KG1 (cell line): Measurements from ENCODE around the gene NAA35.
"Not testable (repeated sequence)": the region's sequence is repeated elsewhere in the genome, so short reads cannot be mapped to it uniquely, and the experiment has no call there.

ENCODE experiments used
- DNase-seq: peaks from one replicate; lab custom pipeline; 2025; lab: John Stamatoyannopoulos, UW

NAA35 gene

DNA sequence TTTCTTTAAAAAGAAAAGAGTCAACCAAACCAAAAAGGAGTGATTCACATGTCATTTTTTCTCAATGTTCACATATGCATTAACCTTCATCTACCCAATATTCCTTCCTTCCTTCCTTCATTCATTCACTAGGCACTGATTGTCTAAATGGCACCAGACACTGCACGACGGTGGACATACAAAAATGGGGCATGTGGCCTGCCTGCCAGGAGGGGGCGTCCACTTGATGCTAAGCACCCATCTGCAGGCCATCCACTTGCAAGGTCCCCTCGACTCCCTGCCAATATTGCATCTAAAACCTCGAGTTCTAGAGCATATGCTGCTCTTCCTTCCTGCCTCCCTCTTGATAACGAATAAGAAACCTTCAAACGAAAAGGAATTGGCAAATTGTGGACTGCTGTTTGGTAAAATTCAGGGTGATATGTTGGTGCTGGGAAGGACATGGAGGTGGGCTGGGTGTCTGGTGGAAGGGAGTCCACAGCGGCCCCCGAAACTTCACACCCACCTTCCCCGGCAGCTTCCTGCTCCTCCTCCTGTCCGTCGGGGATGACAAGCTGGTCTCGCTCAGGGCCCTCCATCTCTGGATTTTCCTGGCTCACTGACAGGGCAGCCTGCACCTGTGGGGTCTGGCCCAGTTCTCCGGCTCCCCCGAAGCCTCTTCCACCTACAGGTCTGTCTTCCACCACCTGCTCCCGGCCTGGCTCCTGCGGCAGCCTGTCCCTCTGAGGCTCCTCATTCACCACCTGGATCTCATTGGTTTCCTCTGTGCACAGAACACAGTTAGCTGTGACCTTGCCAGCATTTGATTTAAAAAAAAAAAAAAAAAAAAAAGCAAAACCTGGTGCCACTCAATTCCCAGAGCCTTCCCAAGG is 94.2 kb downstream of the NAA35 start:
- no peak for DNase-seq

DNA sequence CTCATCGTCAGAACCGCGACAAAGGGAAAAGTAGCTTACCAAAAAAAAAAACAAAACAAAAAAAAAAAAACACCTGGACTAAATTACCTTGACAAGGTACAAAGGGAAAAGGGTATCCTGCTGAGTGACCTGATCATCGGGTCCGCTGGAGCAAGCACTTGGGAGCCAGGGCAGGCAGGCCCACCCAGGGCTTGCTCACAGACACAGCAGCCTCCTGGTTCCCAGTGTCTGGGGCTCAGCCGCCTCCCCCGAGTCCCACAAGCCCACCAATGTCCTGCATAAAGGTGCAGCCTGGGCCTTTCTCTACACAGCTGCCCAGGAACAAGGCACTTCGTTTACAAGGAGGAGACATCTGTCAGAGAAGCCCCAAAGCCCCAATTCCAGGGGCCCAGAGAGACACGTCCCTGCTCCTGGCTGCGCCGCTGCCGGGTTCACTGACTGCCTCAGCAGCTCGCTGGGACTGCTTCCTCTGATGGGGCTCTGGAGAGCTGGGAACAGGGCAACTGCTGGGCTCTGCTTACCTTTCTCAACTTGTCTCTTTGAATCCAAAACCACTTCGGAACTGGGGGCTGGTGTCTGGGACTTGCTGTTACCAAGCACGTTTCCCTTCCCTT is 95.0 kb downstream of the NAA35 start:
- DNase-seq, result no peak

DNA sequence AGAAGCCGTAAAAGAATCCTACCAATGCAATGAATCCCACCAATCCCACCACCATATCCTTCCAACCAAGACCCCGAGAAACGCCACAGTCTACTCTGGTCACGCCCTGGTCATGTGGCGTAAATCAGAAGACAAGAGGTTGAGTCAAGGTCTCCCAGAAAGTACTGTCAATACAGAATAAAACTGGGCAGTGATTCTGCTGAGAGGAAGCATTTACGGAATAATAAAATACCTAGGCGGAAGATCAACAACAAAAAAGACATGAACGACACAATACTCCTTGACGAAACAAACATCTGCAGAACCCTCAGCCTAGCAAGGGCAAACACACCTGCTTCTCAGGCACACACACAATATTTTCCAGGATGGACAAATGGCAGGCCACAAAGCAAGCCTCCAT is 95.6 kb downstream of the NAA35 start:
- no peak for DNase-seq

DNA sequence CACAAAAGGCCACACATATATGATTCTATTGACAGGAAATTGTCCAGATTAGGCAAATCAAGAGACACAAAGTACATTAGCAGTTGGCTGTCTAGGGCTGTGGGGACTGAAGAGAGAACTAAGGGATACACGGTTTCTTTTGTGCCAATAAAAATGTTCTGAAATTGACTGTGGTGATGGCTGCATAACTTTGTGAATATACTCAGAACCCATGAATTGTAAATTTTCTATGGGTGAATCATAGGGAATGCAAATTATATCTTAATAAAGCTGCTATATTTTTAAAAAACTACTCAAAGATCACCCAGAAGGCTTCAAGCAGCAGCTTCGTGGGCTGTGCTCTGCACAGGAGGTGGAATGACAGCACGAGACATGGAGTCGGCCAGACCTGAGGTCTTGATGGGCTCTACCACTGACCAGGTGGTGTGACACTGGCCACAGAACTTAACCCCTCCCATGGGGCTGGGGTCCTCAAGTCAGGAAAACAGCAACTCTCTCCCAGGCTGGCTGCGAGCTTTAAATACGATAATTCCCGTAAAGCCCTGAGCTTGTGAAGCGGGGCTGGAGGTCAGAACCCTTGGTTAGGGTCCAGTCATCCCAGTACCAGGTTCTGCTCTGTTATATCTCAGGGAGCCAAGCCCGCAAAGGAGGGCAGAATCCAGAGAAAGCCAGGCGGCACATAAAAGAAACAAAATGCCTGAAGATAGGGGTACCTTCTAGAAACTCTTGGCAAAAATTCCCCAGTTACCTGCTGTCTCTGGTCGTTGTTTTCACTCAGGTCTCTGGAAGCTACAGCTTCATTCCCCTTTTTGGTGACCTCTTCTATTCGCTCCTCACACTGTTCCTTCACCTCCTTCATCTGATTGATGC is 99.3 kb downstream of the NAA35 start:
- no peak for DNase-seq

DNA sequence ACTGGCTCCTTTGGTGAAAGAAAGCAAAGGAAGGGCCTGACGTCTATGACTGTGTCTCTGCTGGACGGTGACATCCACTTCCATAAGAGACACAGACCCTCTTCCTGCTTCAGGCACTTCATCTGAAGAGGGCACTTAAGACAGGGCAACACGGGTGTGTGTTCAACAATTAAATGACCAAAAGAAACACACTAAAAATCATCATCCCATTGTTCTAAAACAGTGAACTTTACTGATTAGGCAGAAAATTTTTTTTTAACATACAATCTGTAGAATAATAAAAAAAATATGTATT is 99.9 kb downstream of the NAA35 start:
- no peak for DNase-seq

DNA sequence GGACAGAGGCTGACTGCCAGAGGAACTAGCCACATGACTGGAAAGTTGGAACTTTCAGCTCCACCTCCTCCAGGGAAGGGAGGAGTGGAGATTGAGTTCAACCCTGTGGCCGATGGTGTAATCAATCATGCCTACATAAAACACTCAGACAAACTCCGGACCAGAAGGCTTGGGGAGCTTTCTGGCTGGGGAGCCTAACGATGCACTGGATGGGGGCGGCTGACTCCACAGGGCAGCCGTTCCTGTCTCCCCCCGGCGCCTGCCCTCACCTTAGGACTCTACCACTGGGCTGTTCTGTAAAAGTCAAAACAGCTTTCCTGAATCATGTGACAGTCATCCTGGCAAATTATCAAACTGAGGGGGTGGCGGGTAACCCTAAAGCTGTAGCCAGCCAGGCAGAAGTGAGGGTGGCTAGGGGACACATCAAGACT is 100.4 kb downstream of the NAA35 start:
- no peak for DNase-seq

DNA sequence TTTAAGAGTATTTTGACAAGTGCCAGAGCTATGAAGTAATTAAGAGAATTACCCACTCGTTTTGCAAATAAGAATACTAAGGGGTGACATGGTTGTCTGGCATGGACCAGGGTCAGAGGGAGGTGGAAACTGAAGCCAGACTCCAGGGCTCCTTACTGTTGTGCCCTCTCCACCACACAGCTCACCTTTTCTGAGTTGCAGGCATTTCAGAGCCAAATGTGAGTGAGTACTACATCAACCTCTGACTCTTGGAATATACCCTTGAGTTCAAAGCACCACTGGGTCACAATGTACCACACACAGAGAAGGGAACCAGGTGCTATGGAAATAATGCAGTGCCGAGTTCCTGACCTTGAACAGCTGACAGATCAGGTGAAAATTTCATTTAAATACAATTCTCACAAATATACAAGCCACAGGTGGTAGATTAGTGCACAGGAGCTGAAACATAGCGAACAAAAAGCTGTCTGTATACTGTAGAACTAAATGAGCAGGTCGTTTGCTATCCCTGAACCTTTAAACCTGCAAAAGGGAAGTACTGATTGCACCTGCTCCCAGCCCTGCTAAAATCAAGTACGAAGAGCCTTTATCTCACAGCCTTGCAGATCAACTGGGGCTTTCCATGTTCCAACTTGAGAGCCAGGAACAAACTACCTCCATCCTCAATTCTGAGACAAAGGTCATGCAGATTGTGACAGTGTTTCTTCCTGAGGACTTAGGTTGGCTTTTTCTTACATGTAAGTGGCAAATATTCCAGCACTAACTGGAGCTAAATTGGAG is 101.4 kb downstream of the NAA35 start:
- DNase-seq, result no peak

DNA sequence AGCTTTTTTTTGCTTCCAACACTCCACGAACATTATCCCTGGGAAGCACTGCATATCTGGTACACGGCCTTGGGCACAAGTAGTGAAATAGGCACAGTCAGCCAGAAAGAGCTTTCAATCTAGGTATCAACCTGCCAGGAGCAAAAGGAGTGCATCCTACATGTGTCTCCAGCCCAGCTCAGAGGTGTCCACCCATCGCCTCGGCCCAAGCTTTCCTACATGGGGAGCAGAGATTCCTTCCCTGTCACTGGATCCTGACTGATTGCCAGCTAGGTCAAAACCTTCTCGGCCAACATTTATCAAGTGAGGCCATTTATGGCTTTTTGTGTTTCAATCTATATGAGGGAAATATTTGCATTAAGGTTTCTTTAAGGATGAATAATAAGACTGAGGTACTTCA is 102.6 kb downstream of the NAA35 start:
- DNase-seq, result no peak

DNA sequence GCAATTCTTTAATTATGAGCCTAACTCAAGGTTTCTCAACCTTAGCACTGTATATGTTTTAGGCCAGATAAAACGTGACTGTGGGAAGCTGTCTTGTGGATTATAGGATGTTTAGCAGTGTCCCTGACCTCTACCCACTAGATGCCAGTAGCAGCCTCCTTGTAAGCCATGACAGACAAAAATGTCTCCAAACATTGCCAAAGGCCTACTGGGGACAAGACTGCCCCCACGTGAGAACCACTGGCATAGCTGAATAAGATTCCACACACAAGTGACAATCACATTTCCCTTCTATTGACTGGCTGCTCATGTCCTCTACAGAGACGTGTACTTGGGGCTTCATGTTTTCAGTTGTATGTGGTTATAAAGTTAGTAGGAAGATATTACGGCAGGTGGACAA is 103.1 kb downstream of the NAA35 start:
- no peak for DNase-seq

DNA sequence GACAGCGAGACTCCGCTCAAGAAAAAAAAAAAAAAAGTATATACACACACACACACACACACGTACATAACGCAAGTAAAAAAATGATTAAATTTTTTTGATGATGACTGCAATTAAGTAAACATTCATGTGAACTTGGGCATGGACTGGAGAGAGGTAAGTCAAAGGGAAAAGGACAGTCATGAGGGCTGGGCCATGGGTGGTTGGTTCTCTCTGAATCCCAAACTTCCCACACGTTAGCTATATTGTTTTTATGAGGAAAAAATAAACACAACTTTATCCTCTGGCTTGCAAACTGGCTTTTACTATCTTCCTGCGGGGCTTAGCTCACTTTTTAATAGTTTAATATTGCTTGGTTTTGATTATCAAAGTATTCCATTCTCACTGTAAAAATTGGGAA is 104.7 kb downstream of the NAA35 start:
- DNase-seq, result no peak

DNA sequence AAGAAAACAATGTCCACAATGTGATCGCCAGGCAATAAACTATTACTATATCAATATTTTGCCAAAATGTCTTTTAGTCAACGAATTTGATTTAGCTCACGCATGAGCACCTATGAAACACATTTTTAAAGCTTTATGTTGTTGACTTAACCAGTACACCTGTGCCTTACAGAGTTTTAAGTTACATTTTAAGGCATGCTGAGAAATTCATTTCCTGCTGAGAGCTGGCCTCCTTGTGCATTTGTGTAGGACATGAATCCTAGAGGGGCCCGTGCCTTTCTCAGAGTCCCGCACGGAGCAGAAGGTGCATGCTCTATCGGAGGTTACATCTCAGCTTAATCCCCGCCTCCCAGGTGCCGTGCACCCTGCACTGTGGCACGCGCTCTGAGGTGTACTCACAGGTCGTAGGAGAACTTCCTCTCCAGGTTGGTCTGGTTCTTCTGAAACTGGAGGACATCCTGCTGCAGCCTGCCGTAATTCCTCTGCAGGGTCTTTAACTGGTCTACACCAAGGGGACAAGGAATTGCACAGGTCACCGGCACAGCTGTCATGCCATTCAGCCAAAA is 105.2 kb downstream of the NAA35 start:
- no peak for DNase-seq

DNA sequence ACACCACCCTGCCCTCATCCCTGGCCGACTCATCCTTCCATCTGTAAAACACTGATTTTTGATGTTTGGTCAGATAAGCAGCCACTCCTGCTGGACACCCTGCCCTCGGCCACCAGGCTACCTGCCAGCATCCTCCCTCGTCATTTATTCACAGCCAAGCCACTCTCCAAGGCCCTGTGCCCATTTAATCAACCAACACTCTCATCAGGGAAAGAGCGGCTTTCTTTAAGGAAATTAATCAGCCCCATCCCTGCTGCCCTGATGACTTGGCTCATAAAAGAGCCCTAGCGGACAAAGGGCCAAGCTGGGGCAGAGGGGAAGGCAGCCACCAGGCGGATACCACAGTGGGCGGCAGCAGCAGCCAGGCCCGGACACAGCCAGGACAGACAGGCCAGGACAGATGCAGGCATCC is 106.0 kb downstream of the NAA35 start:
- DNase-seq, result no peak

DNA sequence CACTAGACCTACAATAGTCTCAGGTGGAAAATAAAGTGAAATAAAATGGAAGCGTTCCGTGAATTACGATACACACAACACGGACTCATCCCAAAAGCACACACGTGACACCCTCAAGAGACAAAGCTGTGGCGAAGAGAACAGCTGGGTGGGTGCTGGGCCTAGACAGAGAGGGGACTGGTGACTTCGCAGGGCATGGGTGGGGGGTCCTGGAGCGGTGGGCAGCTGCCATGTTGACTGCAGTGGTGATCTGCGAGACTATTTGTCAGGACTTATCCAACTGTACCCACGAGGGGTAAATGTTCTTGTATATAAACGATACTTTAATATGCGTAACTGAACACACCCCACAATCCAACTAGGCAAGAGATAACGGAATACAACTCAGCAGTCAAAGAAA is 106.4 kb downstream of the NAA35 start:
- DNase-seq, result no peak

DNA sequence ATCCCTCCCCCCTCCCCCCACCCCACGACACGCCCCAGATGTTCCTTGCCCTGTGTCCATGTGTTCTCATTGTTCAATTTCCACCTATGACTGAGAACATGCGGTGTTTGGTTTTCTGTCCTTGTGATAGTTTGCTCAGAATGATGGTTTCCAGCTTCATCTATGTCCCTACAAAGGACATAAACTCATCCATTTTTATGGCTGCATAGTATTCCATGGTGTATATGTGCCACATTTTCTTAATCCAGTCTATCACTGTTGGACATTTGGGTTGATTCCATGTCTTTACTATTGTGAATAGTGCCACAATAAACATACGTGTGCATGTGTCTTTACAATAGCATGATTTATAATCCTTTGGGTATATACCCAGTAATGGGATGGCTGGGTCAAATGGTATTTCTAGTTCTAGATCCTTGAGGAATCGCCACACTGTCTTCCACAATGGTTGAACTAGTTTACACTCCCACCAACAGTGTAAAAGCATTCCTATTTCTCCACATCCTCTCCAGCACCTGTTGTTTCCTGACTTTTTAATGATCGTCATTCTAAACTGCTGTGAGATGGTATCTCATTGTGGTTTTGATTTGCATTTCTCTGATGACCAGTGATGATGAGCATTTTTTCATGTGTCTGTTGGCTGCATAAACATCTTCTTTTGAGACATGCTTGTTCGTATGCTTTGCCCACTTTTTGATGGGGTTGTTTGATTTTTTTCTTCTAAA is 107.2 kb downstream of the NAA35 start:
- not testable (repeated sequence) for DNase-seq

DNA sequence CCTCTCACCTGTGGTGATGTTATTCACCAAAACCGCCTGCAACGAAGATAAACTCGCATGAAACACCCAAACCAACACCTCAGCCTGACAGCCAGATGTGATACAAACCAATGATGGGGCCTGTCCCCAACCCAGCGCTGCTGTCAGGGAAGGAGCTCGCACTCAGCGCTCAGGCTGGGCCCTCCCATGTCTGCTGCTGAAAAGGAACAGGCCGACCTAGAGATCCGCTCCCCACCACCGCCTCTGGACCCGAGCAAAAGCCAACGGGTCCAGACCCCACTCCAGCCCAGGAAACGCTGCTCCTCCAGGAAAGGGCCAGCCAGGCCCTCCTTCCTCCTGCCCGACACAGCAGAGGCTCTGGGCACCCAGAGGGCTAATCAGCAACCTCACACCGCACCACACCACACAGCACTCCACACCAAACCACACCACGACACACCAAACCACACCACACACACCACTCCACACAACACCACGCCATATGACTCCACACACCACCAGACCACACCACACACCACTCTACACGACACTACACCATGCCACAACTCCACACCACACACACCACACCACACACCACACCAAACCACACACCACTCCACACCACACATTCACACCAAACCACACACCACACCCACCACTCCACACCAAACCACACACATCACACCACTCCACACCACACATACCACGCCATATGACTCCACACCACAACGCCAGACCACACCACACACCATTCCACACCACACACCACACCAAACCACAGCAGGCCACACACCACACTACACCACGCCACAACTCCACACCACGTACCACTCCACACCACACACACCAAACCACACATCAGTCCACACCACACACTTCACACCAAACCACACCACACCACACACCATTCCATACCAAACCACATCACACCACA is 111.9 kb downstream of the NAA35 start:
- no peak for DNase-seq

DNA sequence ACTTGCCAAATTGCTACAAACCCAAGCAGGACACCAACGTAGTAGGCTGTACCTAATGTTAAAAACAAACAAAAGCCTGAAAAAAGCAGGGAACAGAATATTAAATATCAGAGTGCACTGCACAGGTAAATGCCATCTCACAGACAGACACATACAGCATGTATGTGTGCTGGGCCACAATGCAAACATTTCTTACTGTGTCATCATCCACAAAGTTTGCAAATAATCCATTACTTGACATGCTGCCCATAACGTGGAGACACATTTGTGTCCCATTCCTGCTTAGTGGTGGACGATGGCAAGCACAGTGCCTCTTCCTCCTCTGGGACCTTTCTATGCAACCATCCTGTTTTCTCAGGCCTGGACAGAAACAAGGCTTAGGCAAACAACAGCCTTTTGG is 113.7 kb downstream of the NAA35 start:
- no peak for DNase-seq

DNA sequence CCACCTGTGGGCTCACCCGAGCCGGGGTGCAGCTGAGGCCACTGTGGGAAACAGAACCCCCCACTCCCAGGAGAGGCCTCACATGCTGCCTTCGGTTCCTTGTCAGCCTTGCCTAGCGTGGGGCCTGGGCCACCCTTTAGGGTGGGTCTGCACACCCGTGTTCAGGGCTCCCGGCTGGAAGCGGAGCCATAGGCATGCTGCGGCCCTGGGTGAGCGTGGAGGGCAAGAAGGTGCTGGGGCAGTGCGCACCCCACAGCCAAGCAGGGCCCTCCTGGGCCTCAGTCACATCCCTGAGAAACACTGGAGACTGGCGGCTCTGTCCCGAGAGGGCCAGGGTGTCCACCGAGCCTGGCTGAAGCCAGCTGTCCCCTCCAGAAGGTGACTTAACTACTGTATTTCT is 116.5 kb downstream of the NAA35 start:
- DNase-seq, result no peak

DNA sequence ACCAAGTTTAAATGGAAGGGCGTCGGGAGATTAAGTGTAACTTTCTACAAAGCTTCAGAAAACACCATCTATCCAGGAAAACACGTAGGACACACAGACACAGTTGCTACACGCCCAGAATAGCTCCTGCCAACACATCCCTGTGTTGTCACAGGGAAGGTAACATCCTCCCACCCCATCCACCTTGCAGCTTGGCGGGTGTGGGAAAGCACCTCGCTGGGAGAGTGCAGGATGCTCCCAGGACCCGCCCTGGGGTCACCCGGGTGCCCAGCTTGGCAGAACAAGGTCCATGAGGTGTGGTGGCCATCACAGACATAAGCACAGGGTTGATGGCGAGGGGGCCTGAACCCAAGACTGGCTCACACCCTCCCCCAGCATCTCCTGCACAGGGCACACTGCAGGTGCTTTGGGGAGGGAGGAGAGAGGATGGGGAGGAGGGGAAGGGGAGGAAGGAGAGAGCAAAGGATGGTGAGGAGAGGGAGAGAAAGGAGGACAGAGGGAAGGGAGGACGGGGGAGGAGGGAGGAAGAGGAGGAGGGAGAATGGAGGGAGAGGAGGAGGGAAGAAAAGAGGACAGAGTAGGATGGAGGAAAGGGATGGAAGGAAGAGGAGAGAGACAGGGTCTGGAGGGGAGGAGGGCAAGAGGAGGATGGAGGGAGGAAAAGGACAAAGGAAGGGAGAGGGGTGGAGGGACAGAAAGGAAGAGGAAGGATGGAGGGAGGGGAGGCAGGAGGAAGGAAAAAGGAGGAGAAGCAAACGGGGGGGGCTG is 121.2 kb downstream of the NAA35 start:
- no peak for DNase-seq
